IPS-18c (cell line): ENCODE results near the gene ULBP1.
"Not testable (repeated sequence)": the region's sequence is repeated elsewhere in the genome, so short reads cannot be mapped to it uniquely, and the experiment has no call there.

Source experiments
- H3K4me3 ChIP-seq: 2 replicates; pipeline ENCODE4 v1.7.0; 2013; ENCODE audit warnings: low read depth, mild to moderate bottlenecking, low read length, moderate library complexity; ENCODE audit not compliant: insufficient read depth
- H3K9me3 ChIP-seq: one replicate; pipeline ENCODE4 v1.6.1; 2013; ENCODE audit warnings: mild to moderate bottlenecking, low read length, moderate library complexity; ENCODE audit not compliant: control insufficient read depth, insufficient read depth

Gene ULBP1

DNA sequence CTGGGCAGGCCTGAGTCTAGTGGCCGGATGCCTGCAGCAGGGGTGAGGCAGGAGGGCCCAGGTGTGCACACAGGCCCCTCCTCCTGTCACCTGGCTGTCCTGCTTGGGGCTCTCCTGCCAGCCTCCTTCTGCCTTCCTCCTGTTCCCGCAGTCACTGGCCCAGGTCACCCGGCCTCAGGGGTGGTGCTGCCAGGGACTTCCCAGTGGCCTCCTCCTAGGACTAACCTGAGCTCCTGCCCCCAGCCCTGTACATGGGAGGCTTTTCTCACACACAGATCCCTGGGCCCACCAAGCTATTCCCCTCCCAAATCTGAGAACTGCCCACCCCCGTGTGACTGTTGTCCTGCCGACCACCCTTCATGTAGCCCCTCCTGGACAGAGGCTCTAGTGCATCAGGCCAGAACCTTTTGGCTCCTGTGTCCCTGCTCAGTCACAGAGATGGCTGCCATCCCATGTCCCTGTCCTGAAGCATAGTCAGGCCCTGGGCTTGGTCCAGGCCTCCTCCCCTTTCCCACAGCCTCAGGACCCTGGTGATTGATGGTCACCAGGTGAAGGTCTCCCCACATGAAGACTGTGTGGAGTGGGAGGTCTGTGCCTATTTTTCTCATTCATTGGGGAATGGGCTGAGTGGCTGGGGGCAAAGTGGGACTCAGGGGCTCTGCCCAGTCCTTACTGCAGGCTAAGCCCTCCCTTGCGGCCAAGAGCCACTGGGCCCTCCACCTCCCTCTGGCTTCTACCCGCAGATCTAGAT lies 1.1 kb upstream of the ULBP1 start:
- peaks cover 5% of the 10 kb centered on the region for H3K9me3 ChIP-seq
- peak overlapping the region; percentile 62; the same call in 1 of the 2 replicates for H3K4me3 ChIP-seq

DNA sequence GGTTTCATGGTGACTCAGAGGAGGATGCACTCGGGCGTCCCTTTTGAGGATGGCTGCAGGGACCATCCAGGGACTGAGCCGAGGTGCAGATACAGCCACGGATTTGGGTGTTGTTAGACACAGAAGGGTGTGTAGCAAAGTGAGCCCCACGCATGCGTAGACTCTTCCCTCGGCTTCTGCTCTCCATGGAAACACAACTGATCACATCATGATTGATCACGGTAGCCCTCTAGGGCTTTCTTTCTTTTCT lies 606 bp upstream of the ULBP1 start:
- peak overlapping the region; percentile 62 for H3K4me3 ChIP-seq

DNA sequence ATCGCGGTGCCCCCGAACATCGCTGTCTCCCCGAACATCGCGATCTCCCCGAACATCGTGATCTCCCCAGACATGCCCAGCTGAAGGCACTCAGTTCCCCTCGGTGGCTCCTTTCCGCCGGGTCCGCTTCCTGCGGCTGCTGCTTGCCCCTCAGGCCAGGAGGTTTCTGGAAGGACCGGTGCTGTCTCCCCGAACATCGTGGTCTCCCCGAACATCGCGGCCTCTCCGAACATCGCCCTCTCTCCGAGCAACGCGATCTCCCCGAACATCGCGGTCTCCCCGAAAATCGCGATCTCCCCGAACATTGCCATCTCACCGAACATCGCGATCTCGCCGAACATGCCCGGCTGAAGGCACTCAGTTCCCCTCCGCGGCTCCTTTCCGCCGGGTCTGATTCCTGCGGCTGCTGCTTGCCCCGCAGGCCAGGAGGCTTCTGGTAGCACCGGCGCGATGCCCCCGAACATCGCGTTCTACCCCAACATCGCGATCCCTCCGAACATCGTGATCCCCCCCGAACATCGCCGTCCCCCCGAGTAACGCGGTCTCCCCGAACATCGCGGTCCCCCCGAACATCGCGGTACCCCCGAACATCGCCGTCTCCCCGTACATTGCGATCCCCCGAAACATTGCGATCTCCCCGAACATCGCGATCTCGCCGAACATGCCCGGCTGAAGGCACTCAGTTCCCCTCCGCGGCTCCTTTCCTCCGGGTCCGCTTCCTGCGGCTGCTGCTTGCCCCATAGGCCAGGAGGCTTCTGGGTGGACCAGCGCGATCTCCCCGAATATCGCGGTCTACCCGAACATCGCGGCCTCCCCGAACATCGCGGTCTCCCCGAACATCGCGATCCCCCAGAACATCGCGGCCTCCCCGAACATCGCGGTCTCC lies 808 bp downstream of the ULBP1 start:
- Histone ChIP-seq H3K9me3 (peaks cover 5% of the 10 kb centered on the region), H3K4me3 (peak overlapping the region; percentile 62)

More for the DNA sequence above, 606 bp upstream of the ULBP1 start:
- peaks cover 5% of the 10 kb centered on the region for H3K9me3 ChIP-seq

DNA sequence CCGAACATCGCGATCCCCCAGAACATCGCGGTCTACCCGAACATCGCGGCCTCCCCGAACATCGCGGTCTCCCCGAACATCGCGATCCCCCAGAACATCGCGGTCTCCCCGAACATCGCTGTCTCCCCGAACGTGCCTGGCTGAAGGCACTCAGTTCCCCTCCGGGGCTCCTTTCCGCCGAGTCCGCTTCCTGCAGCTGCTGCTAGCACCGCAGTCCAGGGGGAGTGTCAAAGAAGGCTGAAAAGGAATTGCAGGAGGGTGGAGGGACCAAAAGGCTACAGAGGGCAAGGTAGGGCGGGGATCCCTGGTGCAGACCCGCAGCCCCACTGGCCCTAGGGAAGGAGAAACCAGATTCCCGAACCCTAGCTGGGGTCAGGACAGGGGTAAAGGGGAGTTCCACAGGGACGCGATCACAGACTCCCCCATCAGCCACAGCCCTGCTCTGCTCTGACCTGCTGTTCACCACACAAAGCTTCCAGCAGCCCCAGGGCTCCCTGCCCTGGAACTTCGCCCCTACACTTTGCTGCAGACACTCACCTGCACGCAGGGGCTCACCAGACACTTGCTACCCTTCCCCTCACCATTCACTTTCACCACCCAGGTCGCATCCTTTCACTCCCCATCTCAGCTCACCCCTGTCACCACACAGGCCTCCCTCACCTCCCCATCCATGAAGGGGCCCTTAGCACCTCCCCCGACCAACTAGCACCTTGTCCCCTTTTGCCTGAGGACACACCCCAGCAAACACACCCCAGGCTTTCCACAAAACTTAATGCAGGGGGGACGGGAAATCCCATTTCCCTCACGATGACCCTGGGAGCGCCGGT lies 1.7 kb downstream of the ULBP1 start:
- H3K4me3 ChIP-seq = peak overlapping the region; percentile 62; the same call in 1 of the 2 replicates
- peaks cover 5% of the 10 kb centered on the region for H3K9me3 ChIP-seq

DNA sequence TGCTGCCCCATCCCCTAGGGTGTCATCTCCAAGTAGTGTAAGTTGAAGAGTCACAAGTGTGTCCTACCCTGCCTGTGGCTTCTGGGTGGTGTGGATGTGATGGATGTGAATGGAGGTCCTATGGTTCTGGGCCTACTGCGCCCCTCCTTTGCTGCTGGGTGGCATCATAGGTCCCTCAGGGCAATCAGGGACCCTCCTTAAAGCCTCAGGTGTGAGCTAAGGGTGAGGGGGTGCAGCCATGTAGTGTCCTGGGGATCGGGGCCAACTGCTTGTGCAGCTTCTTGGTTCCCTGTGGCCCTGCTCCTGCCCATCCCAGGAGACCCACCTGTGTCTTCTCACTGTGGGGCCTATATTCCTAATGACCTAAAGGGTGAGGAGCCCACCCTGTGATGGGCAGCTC lies 2.6 kb downstream of the ULBP1 start:
- H3K4me3 ChIP-seq, H3K9me3 ChIP-seq: not testable (repeated sequence)

DNA sequence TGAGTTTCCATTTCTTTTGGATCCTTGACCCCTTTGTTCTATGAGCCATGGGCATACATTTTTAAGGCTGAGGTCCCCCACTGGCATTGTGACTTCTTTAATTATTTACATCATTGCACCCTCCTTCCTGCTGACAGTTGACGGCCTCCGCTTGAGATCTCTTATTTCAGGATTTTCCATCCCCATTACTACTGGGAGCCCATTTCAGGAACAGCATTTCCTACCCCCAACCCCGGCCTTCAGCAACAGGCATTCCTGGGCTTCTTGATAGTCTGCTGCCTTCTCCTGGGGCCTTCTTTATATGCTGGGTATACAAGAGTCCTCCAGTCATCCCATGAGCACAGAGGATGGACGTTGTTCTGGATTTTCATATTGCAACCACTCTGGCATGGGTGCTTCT lies 3.8 kb downstream of the ULBP1 start:
- Histone ChIP-seq H3K9me3 (peaks cover 5% of the 10 kb centered on the region), H3K4me3 (no peak overlapping the region)

DNA sequence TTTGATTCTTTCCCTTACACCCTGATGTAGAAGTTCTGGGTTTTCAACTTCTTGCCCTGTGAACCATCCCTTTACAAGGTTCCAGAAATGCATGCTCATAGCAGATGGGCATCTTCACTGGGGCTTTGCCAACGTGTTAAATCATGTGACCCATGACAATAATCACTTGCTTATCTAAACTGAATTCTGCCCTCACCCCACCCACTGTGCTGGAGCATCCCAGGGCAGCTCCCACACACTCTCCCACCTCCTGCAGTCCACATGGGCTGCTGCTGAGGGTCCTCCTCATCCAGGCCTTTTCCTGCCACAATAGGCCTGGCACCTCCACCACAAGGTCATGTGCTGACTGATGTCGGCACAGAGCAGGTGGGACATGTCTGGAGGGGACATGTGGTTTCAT lies 4.3 kb downstream of the ULBP1 start:
- not testable (repeated sequence) for H3K4me3 ChIP-seq, H3K9me3 ChIP-seq

DNA sequence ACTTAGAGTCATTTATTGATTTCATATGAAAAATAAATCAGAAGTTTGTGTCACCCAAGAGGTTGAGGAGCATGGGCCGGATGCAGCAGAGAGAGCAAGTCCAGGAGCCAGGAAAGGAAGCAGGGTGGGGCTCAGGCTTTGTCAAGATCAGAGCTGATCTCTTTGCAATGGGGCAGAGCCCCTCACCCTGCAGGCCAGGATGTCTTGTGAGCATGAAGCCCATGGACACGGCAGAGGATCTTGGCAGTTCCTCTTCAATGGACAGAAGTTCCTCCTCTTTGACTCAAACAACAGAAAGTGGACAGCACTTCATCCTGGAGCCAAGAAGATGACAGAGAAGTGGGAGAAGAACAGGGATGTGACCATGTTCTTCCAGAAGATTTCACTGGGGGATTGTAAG lies 5.2 kb downstream of the ULBP1 start:
- H3K4me3 ChIP-seq = not testable (repeated sequence)

DNA sequence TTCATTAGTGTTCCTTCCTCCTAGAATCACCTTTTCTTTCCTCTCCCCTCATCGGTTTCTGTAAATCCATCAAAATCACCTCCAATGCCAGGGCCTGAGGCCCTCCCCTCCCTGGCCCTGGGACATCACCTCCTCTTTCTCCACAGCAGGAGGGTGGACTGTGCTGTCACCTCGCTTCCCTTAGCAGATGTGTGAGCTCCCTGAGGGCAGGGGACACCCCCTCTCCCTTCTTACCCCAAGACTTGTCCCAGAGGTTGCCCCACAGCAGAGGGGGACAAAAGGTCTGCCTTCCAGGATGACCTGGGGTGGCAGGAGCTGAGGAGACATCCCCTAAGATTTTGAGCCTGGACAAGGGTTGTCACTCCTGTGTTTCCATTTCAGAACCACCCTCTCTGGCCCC lies 5.9 kb downstream of the ULBP1 start:
- H3K9me3 ChIP-seq = no peaks in the 10 kb centered on the region
- no peak overlapping the region for H3K4me3 ChIP-seq

More for the DNA sequence above, 5.2 kb downstream of the ULBP1 start:
- H3K9me3 ChIP-seq = not testable (repeated sequence)

DNA sequence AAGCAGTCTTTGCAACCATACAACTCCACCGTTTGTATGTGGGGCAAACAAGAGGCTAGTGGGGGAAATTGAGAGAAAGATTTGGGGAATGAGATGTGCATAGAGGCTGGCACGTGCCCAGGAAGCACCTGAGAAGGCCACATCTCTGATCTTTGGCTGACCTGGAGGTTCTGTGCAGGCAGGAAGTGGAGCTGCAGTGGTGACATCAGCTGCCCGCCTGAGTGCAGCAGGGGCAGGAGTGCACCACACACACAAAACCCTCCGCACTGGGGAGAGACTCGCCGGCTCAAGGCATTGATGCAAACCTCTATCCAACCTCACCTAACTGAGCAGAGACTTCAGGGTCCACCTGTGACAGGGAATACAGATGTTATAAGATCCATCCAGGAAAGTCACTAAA lies 10.7 kb downstream of the ULBP1 start:
- H3K4me3 ChIP-seq, H3K9me3 ChIP-seq: not testable (repeated sequence)

DNA sequence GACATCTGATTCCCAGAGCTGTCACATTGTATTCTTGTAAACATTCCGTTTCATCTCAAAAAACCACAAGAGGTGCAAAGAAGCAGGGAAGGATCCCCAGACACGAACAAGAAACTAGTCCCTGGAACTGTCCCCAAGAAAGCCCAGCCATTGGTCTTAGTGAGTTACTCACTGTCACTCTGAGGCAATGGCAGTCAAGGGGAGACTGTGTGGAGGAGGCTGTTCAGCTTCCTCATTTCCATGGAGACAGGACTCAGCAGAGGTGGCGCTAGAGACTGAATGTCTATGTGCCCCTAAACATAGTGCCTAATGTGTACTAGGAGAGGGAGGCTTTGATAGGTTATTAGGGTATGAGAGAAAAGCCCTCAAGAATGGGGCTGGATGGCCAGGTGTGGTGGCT lies 11.1 kb downstream of the ULBP1 start:
- no peak overlapping the region for H3K4me3 ChIP-seq

DNA sequence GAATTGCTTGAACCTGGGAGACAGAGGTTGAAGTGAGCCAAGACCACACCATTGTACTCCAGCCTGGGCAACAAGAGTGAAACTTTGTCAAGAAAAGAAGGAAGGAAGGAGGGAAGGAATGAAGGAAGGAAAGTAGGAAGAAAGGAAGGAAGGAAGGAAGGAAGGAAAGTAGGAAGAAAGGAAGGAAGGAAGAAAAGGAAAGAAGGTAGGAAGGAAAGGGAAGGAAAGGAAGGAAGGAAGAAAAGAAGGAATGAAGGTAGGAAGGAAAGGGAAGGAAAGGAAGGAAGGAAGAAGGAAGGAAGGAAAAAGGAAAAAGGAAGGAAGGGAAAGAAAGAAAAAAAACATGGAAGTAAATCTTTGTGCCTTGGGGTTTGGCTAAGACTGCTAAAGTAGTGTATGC lies 11.7 kb downstream of the ULBP1 start:
- H3K9me3 ChIP-seq = no peaks in the 10 kb centered on the region
- H3K4me3 ChIP-seq = no peak overlapping the region

More for the DNA sequence above, 11.1 kb downstream of the ULBP1 start:
- H3K9me3 ChIP-seq = no peaks in the 10 kb centered on the region

DNA sequence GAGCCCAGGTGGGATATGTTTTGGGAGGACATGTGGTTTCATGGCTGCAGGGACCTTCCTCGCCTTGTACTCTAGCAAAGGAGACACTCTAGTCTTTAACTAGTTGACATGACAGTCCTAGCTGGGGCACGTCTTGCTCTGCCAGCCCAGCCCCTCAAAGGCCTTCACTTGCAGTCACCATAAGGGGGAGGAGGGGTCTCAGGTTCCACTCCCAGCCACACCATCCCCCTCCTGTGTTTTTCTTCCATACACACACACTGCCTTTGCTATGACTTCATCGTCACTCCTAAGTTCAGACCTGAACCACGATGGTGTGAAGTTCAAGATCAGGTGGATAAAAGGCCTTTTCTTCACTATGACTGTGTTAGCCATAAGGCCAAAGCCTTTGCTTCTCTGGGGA lies 13.5 kb downstream of the ULBP1 start:
- H3K4me3 ChIP-seq = no peak overlapping the region
- H3K9me3 ChIP-seq = no peaks in the 10 kb centered on the region

DNA sequence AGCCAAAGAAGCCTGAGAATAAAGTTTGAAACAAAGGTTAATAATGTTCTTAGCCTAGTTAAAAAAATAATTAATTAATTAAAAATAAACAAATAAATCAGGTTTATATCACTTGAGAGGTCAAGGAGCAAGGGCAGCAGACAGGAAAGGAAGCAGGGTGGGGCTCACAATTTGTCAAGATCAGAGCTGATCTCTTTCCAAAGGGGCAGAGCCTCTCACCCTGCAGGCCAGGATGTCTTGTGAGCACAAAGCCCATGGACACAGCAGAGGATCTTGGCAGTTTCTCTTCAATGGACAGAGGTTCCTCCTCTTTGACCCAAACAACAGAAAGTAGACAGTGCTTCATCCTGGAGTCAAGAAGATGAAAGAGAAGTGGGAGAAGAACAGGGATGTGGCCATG lies 14.9 kb downstream of the ULBP1 start:
- Histone ChIP-seq H3K9me3 (no peaks in the 10 kb centered on the region), H3K4me3 (no peak overlapping the region)

DNA sequence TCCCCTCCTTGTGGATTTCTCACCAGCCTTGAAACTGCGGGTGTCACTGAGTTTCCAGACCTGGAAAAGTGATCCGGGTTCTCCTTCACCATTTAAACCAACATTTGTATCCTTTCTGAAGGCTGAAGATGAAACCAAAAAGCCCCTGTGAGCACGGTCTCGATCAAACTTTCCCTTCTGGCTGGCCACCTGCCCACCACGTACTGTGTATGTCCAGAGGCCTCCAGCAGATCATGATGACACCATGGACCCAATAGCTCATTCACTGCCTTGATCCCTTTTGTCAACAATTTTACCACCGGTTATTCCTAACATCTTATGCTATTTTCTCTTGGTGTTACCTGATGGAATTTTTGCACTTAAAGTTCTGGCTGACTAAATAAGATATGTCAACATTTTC lies 15.6 kb downstream of the ULBP1 start:
- Histone ChIP-seq H3K9me3 (no peaks in the 10 kb centered on the region), H3K4me3 (no peak overlapping the region)

DNA sequence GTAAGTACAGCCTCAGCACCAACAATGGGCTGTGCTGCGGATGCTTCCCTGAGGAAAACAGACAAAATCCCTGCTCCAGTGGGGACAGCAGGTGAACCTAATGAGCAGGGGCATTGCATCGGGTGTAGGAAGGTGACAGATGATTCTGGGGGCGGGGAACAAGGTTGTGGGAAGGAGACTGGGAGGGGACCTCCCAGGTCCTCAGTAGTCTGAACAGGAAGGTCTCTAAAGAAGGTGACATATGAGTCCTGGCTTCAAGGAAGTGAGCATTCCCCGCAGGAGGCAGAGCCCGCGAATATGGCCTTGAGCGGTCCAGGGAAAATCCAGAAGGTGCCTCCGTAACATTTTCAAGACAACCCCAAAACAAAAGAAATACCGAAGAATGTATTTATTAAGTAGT lies 19.4 kb downstream of the ULBP1 start:
- Histone ChIP-seq H3K4me3 (no peak overlapping the region), H3K9me3 (no peaks in the 10 kb centered on the region)

DNA sequence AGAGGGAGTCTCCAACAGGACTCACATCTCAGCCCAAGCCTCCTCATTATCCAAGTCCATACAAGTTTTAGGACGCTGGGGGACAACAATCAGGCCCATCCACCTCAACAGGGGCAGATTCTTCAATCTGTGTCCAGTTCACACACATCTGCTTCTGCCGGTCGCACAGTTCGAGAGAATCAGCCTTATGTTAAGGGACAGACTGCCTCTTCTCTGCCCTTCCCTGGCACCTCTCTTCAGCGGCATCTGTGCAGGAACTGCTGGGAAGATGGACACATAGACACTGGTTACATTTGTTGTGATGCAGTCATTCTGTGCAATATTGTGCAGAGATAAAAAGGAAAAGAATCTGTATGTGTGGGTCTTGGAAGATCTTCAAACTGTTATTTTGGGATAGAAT lies 21.0 kb downstream of the ULBP1 start:
- Histone ChIP-seq H3K4me3 (no peak overlapping the region), H3K9me3 (no peaks in the 10 kb centered on the region)

DNA sequence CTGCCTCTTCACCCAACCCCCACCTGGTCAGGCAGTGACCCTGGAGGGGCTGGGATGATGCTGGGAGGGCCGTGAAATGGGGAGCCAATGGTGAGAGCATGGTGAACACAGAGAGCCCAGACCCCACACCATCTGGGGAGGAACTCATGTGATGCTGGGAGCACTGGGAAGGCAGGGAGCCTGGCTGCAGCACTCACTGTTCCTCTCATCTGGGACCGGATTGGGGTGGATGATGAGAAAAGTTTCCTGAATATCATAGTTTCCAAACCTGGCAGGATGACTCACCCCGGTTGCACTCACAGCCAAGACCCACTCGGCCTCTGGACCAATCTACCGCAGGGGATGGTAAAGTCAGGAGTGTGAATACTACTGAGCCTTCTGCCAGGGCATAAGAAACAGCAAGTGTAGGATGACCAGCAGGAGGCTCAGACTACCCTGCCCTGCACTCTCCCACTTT lies 21.8 kb downstream of the ULBP1 start:
- H3K4me3 ChIP-seq = no peak overlapping the region
- no peaks in the 10 kb centered on the region for H3K9me3 ChIP-seq
